Measurements from ENCODE around the gene SURF6. TPM values are rescaled to one million over a fixed set of nuclear protein-coding genes. Genes with fewer than 3 reads are reported as not detected.

The SURF6 gene
- total RNA-seq (2021; fragmentation: NEBNext Ultra II Directional; extraction: Animal tissue kit (Norgen Biotek cat#: 25700)), result 10 to 100 TPM; 11.2 to 19.3 (median 13.5) TPM
- long read RNA-seq, full-length matches to known transcripts, result 39 of 45 reads
- long read RNA-seq, partial matches to known transcripts, result 3 of 45 reads
- long read RNA-seq, other reads (novel, unspliced or antisense), result 3 of 45 reads

DNA sequence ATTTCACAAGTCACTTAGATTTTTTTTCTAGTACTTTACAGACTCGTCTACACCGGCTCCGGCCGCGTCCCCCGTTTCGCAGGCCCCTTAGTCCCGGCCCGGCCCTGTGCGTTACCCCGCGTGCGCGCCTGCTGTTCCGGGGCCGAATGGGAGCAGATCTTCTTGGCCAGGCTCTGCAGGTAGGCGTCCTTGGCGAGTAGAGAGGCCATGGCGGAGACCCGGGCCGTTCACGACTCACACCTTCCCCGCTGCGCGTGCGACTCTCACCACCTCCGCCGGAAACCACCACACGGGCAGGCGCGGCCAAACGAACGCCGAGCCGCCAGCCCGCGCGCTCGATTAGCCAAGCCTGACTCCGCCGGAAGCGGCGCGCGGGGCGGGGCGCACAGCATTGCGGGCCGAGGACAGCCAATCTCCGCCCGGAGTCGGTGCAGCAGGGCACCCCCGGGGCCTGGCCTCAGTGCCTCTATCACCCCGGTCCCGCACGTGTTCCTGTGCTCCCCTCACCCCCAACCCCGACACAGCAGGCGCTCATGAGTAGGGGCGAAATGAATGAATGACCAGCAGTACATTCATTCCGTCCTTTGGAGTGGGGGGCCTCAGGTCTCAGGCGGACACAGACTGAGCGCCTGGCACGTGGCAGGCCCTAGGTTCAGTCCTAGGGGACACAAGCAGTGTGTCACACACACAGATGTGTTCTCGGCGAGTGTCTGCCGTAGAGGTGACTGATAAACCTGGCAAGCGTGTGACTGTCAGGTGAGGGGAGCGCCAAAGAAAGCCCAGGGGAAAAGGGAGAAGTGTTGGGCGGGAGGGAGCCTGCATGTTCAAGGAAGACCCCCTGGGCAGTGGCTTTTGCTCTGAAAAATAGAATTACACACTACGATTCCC is at the start of gene SURF6:
Gene SURF6 (minus strand): TSS at position 265 of the 888 bp plus-strand sequence. CDS start 56 bp downstream, at position 209.
- peak; percentile 82 for DNase-seq

DNA sequence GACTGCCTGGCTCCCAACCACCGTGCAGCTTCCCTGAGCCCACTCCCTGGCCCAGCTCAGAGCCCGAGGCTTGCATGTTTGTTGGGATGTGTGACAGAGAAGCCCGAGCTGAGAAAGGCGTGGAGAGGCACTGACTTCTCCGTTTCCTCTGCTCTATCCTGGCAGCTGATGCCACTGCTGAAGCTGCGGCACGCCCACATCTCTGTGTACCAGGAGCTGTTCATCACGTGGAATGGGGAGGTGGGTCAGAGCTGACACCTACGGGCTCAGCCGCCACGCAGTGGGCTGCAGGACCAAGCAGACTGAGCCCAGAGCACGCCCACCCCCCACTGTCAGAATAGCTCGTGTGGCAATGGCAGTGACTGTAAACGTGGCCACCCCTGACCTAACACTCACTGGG is 49.5 kb upstream of the SURF6 start:
- H3K27ac Mint-ChIP-seq, result no peak overlapping the region
- no peak for DNase-seq
- TF ChIP-seq, protein P1, sequence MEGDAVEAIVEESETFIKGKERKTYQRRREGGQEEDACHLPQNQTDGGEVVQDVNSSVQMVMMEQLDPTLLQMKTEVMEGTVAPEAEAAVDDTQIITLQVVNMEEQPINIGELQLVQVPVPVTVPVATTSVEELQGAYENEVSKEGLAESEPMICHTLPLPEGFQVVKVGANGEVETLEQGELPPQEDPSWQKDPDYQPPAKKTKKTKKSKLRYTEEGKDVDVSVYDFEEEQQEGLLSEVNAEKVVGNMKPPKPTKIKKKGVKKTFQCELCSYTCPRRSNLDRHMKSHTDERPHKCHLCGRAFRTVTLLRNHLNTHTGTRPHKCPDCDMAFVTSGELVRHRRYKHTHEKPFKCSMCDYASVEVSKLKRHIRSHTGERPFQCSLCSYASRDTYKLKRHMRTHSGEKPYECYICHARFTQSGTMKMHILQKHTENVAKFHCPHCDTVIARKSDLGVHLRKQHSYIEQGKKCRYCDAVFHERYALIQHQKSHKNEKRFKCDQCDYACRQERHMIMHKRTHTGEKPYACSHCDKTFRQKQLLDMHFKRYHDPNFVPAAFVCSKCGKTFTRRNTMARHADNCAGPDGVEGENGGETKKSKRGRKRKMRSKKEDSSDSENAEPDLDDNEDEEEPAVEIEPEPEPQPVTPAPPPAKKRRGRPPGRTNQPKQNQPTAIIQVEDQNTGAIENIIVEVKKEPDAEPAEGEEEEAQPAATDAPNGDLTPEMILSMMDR (IDR thresholded peaks at IDR 0.05), result no peak
- H3K36me3 Mint-ChIP-seq (ENCODE audit: low read depth), result no peaks in the 10 kb centered on the region
- H3K27me3 Mint-ChIP-seq (ENCODE audit: insufficient read depth), result peaks cover 10% of the 10 kb centered on the region
- no peaks in the 10 kb centered on the region for H3K9me3 Mint-ChIP-seq
- H3K4me3 Mint-ChIP-seq, result no peak overlapping the region
- 0 out of 2 replicates have a peak, but pooled peaks cover 7% of the 10 kb centered on the region for H3K4me1 Mint-ChIP-seq (ENCODE audit: low read depth)

More for the DNA sequence above, at the start of gene SURF6:
- peak within 1 kb of the TSS; percentile 92 for H3K27ac Mint-ChIP-seq
- H3K4me3 Mint-ChIP-seq, result peak within 1 kb of the TSS; percentile 99
- peaks cover 7% of the 10 kb centered on the region for H3K4me1 Mint-ChIP-seq (ENCODE audit: low read depth)
- TF ChIP-seq, protein P1 (IDR thresholded peaks at IDR 0.05), result no peak
- H3K9me3 Mint-ChIP-seq, result no peaks in the 10 kb centered on the region
- peaks cover 27% of the 10 kb centered on the region for H3K36me3 Mint-ChIP-seq (ENCODE audit: low read depth)
- peaks cover 4% of the 10 kb centered on the region; the same call in 1 of the 2 replicates for H3K27me3 Mint-ChIP-seq (ENCODE audit: insufficient read depth)

GRCh38 chr9:133384736-133385321 is 48.8 kb upstream of the SURF6 start:
- Mint-ChIP-seq H3K27me3 (ENCODE audit: insufficient read depth) (peaks cover 10% of the 10 kb centered on the region), H3K27ac (no peak overlapping the region), H3K9me3 (no peaks in the 10 kb centered on the region), H3K36me3 (ENCODE audit: low read depth) (no peaks in the 10 kb centered on the region), H3K4me3 (no peak overlapping the region), H3K4me1 (ENCODE audit: low read depth) (0 out of 2 replicates have a peak, but pooled peaks cover 7% of the 10 kb centered on the region)
- TF ChIP-seq, protein P1 (IDR thresholded peaks at IDR 0.05), result no peak
- DNase-seq, result no peak

DNA sequence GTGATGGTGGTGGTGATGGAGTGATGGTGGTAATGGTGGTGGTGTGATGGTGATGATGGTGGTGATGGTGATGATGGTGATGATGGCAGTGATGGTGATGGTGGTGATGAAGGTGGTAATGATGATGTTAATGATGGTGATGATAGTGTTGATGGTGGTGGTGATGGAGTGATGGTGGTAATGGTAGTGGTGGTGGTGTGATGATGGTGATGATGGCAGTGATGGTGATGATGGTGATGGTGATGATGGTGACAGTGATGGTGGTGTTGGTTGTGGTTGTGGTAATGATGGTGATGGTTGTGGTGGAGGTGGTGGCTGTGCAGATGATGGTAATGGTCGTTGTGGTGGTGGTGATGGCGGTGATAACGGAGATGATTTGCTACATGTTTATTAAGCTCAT is 47.5 kb upstream of the SURF6 start:
- TF ChIP-seq, protein P1 (IDR thresholded peaks at IDR 0.05), result no peak
- no peak overlapping the region for H3K4me3 Mint-ChIP-seq
- no peak overlapping the region for H3K27ac Mint-ChIP-seq
- H3K4me1 Mint-ChIP-seq (ENCODE audit: low read depth), result peaks cover 9% of the 10 kb centered on the region
- DNase-seq, result no peak
- peaks cover under 1% of the 10 kb centered on the region; the same call in 1 of the 2 replicates for H3K27me3 Mint-ChIP-seq (ENCODE audit: insufficient read depth)
- no peaks in the 10 kb centered on the region for H3K9me3 Mint-ChIP-seq
- H3K36me3 Mint-ChIP-seq (ENCODE audit: low read depth), result no peaks in the 10 kb centered on the region

DNA sequence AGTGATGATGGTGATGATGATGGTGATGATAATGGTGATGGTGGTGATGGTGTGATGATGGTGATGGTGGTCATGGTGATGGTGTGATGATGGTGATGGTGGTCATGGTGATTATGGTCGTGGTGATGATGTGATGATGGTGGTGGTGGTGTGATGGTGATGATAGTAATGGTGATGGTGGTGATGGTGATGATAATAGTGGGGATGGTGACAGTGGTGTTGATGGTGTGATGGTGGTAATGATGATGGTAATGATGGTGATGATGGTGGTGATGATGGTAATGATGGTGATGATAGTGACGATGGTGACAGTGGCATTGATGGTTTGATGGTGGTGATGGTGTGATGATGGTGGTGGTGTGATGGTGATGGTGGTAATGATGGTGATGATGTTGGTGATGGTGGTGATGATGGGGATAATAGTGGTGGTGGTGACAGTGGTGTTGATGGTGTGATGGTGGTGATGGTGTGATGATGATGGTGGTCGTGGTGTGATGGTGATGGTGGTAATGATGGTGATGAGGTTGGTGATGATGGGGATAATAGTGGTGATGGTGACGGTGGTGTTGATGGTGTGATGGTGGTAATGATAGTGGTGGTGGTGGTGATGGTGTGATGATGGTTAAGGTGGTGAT is 46.6 kb upstream of the SURF6 start:
- TF ChIP-seq, protein P1 (IDR thresholded peaks at IDR 0.05), result no peak

More for the DNA sequence above, 46.6 kb upstream of the SURF6 start:
- no peak for DNase-seq
- Mint-ChIP-seq H3K27me3 (ENCODE audit: insufficient read depth) (no peaks in the 10 kb centered on the region), H3K9me3 (no peaks in the 10 kb centered on the region), H3K4me3 (no peak overlapping the region), H3K4me1 (ENCODE audit: low read depth) (peaks cover 12% of the 10 kb centered on the region), H3K27ac (no peak overlapping the region), H3K36me3 (ENCODE audit: low read depth) (no peaks in the 10 kb centered on the region)
